NCI-H82 treated with DMSO at 0.1 percent for 48 hours (cell line): ENCODE measurements around the gene ZNF83.
"Not testable (repeated sequence)": the region's sequence is repeated elsewhere in the genome, so short reads cannot be mapped to it uniquely, and the experiment has no call there.

Experiments used
- DNase-seq: peaks from one replicate; lab custom pipeline; 2025; ENCODE audit not compliant: unreplicated experiment; lab: John Stamatoyannopoulos, UW

The ZNF83 gene

DNA sequence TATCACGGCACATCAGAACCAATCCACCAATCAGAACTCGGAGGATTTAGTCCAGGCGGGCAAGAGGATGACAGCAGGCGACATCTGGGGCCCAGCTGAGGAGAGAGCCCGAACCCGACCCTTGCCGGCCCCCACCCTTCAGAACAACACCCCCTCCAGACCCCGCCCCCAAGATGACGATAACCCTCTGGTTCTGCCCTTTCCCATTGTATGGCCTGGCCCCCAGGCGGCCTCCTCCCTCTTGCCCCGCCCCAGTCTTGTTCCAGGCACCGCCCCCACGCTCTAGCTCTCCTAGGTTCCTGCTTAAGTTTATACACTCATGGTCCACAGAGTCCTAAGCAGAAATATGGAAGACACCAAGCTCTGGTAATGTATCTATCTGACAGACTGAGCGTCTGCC lies 2.8 kb upstream of the ZNF83 start:
- peak; percentile 75 for DNase-seq

DNA sequence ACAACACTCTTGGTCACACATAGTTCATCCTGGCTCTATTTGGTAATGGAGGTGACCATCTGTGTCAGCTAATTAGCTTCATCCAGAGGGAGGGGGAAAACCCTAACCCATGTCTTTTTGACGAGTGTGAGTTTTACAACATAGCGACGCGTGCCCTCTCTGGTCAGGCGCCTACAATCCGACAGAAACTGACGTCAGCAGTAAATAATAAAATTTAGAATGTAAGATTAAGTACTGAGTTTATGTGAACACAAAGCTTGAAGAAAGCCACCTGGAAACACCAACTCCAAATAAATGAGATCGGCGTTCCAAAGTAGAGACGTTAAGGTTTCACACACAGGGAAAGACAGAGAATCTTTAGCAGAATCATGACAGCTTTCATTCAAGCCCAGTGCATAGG lies 1.8 kb upstream of the ZNF83 start:
- DNase-seq = peak; percentile 45

DNA sequence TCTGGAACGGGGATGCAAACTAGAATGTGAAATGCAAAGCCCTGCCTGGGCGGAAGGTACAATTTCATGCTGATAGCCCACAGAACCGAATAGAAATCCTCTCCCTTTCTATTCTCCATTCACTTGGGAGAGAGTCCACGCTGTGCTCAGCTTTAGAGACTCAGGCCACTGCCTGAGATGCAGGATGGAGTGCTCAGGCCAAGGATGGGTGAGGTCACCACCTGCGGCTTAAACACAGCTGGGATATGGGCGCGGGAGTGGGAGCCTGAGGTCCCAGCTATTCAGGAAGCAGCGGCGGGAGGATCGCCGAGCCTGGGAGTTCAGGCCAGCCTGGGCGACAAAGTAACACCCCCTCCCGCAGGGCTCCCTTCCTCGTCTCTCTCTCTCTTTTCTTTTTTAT lies 446 bp upstream of the ZNF83 start:
- DNase-seq = no peak

DNA sequence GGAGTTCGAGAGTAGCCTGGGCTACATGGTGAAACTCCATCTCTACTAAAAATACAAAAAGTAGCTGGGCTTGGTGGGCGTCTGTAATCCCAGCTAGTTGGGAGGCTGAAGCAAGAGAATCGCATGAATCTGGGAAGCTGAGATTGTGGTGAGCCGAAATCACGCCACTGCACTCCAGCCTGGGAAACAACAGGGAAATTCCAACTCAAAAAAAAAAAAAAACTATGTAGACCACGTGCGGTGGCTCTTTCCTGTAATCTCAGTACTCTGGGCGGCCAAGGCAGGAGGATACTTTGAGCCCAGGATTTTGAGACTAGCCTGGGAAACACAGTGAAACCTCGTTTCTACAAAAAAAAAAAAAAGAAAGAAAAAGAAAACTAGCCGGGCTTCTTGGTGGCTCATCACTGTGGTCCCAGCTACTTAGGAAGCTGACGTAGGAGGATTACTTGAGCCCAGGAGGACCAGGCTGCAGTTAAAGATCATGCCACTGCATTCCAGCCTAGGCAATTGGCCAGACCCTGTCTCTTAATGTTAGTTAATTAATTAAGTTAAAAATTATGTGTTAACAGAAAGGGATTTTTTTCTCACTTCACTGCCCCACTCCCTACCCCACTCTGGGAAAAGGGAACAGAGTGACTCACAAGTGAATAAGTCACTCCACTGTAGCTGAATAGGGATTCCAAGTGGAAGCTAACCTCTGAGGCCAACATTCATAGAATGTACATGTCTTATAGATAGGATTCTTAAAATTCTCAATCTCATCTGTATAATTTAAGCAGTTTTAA lies 2.2 kb downstream of the ZNF83 start:
- no peak for DNase-seq

DNA sequence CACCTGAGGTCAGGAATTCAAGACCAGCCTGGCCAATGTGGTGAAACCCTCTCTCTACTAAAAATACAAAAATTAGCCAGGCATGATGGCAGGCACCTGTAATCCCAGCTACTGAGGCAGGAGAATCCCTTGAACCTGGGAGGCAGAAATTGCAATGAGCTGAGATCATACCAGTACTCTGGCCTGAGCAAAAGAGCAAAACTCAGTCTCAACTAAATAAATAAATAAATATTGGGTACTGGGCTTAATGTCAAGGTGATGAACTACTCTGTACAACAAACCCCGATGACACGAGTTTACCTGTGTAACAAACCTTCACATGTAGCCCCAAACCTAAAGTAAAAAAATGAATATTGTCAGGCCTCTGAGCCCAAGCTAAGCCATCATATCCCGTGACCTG lies 10.7 kb downstream of the ZNF83 start:
- not testable (repeated sequence) for DNase-seq

DNA sequence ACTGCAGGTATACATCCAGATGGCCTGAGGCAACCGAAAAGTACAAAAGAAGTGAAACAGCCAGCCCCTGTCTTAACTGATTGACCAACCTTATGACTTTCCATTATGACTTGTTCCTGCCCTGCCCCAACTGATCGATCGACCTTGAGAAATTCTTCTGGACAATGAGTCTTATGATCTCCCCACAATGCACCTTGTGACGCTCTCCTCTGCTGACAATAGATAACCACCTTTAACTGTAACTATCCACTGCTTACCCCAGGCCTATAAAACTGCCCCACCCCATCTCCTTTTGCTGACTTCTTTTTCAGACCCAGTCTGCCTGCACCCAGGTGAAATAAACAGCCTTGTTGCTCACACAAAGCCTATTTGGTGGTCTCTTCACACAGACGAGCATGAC lies 11.2 kb downstream of the ZNF83 start:
- DNase-seq = no peak

DNA sequence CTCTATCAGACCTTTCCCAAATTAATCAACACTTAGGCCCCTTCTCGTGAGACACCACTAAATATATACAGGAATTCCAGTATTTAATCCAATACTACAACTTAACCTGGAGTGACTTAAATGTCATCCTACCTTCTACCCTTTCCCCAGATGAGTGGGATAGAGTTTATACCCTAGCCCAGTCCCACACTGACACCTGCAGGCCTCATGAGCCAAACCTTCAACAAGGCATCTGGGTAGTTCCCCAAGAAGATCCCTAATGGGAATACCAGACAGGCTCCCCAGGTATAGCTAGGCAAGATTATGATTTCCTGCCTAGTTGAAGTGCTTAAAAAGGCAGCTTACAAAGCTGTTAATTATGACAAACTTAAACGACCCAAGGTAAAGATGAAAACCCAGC lies 15.9 kb downstream of the ZNF83 start:
- DNase-seq = no peak

DNA sequence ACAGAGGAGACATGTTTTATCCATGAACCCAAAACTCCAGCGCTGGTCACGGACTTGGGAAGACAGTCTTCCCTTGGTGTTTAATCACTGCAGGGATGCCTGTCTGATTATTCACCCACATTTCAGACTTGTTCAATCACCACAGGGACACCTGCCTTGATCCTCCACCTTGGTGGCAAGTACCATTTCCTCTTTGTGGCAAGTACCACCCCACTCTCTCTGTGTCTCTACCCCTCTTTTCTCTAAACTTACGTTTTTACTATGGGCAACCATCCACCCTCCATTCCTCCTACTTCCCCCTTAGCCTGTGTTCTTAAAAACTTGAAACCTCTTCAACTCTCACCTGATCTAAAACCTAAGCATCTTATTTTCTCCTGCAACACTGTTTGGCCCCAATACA lies 16.8 kb downstream of the ZNF83 start:
- no peak for DNase-seq

DNA sequence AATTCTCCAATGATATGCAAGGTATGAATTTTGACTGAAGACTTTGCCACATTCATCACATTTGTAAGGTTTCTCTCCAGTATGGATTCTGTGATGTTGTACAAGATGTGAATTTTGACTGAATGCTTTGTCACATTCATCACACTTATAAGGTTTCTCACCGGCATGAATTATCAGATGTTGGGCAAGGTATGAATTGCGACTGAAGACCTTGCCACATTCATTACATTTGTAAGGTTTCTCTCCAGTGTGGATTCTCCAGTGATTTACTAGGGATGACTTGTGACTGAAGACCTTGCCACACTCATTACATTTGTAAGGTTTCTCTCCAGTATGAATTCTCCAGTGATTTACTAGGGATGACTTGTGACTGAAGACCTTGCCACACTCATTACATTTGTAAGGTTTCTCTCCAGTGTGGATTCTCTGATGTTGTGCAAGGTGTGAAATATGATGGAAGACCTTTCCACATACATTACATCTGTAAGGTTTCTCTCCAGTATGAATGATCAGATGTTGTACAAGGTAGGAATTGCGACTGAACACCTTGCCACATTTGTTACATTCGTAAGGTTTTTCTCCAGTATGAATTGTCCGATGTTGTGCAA lies 24.8 kb downstream of the ZNF83 start:
- no peak for DNase-seq

DNA sequence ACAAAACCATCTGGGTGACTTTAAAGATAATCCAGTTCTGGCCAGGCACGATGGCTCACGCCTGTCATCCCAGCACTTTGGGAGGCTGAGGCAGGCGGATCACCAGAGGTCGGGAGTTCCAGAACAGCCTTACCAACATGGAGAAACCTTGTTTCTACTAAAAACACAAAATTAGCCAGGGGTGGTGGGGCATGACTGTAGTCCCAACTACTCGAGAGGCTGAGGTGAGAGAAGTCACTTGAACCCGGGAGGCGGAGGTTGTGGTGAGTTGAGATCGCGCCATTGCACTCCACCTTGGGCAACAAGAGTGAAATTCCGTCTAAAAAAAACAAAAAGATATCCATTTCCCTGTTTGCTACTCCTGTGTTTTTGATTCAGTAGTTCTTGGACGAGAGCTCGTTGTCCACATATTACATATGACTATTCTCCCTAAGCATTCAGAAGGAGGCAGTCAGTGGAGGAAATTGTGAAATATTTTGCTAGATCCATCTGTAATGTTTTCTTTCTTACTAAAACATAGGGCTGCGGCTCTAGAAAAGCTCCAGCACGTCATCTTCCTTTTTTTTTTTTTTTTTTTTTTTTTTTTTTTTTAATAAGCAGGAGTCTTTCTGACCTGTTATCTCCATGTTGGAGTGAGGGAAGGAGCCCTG lies 34.5 kb downstream of the ZNF83 start:
- no peak for DNase-seq

DNA sequence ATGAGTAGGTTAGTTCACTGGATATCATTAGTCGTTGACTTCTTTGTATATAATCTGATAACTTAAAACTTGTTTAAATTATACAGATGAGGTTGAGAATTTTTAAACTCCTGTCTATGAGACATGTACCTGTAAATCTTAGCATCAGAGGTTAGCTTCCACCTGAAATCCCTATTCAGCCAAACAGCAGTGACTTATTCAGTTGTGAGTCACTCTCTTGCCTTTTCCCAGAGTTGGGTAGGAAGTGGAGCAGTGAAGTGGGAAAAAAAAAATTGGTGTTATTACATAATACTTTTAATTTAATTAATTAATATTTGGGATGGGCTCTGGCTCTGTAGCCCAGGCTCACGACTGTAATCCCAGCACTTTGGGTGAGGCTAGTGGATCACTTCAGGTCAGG lies 35.2 kb downstream of the ZNF83 start:
- DNase-seq = no peak

DNA sequence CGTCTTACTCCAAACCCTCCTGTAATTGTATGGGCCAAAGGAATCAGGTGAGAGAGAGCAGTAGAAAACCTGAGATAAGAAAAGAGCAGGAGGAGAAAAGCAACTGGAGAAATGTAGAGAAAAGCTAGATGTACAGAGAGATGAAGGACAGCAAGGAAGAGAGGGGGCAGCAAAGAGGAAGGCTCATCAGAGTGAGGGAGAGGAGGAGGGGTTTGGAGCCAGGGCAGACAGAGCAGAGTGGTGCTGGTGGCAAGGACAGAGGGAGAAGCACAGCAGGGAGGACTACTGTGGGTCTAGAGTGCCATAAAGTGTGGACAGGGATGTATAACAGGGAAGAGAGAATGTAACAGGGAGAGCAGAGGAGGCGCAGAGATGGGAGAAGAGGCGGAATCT lies 36.2 kb downstream of the ZNF83 start:
- not testable (repeated sequence) for DNase-seq

DNA sequence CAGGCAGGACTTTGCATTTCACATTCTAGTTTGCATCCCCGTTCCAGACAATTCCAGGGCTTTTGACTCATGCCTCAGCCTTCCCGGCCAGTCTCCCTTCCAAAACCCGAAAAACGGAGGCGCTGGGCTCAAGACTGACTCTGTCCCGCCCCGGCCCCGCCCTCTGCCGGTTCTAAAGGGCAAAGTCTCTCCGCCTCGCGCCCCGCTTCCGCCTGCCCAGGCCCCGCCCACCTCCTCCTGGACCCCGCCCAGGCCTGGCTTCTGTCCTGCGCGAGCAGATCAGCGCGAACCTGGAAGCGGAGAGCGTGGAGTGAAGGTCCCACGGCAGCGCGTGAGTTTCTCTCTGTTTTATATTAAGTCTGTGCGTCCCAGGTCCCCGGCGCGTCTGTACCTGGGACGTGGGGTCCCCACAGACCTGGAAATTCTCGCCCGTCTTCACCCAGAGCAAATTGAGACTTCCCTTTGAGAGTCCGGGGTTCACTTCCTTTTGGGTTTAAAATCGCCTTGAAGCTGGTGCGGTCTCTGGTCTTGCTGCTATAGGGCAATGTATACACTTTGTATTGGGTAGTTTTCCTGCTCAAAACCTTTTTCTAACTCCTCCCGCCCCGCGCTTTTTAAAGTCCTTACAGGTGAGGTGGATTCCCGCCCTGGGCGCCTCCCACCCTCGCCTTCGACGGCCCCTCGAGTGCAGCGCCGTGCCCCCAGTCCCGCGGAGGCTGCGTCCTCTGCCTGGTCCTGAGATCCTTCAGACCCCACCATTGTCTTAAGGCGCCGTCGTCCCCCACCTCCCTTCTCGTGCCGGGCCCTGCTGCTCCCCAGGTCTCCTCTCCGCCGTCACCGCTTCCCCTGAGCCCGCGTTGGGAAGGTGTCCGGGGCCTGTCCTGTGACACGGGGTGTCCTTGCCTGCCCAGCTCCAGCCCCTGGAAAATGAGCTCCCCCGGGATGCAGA lies 36.9 kb downstream of the ZNF83 start:
- DNase-seq = peak; percentile 62

DNA sequence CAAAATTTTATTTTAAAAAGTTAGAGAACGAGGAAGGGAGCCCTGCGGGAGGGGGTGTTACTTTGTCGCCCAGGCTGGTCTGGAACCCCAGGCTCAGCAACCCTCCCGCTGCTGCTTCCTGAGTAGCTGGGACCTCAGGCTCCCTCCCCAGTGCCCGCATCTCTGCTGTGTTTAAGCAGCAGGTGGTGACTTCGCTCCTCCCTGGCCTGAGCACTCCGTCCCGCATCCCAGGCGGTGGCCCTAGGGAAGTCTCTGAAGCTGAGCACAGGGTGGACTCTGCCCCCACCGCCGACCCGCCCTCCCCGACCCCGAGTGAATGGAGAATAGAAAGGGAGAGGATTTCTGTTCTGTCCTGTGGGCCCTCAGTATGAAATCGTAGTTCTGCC lies 37.5 kb downstream of the ZNF83 start:
- DNase-seq = no peak

DNA sequence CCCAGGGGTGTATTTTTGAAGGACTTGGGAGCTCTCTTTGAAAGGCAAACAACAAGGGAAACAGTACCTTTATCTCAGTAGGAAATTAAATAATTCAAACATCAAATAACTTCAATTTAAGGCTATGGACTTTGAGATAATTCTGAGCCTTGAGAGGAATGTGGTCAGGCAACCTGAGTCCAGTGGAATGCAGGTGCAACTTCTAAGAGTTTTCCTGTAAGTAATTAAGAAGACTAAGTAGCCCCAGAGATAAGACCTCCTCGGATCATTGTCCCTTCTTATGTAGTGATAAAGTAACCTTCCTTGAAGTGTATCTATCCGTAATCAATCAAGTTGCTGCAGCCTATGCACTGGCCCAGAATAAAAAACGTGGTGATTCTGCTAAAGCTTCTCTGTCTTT lies 38.9 kb downstream of the ZNF83 start:
- DNase-seq = no peak

DNA sequence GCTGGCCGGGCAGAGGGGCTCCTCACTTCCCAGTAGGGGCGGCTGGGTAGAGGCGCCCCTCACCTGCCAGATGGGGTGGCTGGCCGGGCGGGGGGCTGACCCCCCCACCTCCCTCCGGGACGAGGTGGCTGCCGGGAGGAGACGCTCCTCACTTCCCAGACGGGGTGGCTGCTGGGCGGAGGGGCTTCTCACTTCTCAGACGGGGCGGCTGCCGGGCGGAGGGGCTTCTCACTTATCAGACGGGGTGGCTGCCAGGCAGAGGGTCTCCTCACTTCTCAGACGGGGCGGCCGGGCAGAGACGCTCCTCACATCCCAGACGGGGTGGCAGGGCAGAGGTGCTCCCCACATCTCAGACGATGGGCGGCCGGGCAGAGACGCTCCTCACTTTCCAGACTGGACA lies 44.7 kb downstream of the ZNF83 start:
- DNase-seq = not testable (repeated sequence)

DNA sequence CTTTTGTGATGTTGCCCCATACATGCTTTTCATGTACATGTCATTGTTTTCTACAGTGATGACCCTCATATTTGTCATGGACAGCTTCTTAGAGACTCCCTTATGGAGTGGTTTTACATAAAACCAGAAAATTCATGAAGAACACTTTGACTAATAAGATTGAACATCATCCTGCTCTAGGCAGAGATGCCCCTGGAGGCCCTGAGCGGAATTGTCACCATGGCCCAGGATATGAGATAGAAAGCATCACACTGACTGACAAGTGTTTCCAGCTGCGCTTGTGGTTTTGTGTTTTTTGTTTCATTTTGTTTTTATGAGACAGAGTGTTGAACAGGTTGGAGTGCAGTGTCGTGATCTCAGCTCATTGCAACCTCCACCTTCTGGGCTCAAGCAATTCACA lies 45.9 kb downstream of the ZNF83 start:
- no peak for DNase-seq

DNA sequence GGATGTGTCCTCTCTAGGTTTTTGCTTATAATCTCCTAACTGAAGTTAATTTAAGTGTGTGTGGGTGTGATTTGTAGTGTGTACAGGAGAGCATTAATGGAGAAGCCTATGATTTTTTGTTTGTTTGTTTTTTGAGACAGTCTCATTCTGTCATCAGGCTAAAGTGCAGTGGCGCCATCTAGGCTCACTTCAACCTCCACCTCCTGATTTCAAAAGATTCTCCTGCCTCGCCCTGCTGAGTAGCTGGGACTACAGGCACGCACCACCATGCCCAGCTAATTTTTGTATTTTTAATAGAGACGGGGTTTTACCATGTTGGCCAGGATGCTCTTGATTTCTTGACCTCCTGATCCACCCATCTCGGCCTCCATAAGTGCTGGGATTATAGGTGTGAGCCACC lies 47.4 kb downstream of the ZNF83 start:
- no peak for DNase-seq

DNA sequence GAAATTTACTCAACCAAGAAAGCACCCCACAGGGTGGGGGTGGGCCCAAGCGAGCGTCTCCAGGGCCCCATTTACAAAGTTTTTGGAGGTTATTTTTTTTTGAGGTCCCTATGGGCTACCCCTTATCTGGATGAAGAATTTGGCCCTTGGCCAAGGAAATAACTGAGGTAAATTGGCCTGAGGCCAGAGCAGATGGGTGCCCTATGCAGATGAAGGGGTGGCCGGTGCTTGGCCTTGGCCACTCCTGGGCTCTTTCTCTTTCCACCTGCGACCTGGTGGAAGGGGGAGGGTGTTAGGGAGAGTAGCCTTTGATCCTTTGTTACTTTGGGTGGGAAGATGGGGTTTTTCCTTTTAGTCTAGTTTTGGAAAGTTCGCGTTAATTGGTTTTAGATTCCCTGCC lies 52.6 kb downstream of the ZNF83 start:
- DNase-seq = no peak

DNA sequence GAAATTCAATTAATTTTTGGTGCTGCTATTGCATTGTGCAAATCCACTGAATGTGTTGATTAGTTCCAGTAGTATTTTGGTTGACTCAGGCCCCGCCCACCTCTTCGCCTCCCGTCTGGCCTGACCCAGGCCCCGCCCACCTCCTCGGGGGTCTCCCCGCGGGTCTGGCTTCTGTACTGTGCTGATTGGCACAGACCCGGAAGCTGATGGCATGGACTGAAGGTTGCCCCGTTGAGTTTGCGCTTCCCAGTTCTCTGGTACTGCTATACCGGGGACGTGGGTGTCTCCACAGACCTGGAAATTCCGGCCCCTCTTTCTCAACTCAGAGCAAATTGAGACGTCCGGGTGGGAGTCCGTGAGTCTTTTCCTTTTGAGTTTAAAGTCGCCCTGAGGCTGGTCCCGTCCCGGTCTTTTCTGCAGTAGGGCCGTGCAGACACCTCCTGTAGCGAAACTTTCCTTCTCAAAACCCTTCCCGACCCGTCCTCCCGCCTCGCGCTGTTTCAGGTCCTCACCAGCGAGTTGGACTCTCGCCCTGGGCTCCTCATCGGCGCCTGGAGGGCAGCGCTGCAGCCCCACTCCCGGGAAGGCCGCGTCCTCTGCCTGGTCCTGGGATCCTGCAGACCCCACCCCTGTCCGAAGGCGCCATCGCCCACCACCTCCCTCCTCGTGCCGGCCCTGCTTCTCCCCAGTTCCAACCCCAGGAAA lies 53.3 kb downstream of the ZNF83 start:
- no peak for DNase-seq
